Left cardiac atrium (tissue), 4 donors: ENCODE data around the gene FRY. TPM values are rescaled to one million over a fixed set of nuclear protein-coding genes. Genes with fewer than 3 reads are reported as not detected.
A peak's percentile ranks its signal among the peaks of the same experiment; 100 is the strongest.

Source experiments
- ATAC-seq, 2 donors: fragments of 200-7000 bp; cut with Tn5 transposase; one replicate each; pipeline ENCODE4 v1.9.1; 2020; ENCODE audit warnings: mild to moderate bottlenecking in 2 of 2, moderate library complexity in 2 of 2
- DNase-seq: peaks from one replicate; pipeline ENCODE4 v3.0.0-alpha.2; 2020
- intact Hi-C, 2 donors: fragments of 100-400 bp; cut with DNase I; formaldehyde crosslinking; loops; one replicate each; pipeline versions ENCODE4 v1.14.1 to v1.15.1; 2022 to 2023
- total RNA-seq, 2 donors: library from RNA; stranded (reverse); fragmentation: NEBNext Ultra II Directional; extraction: Animal tissue kit (Norgen Biotek cat#: 25700); gene quantifications; one replicate each; pipeline ENCODE4 v1.2.1, GENCODE V29; 2021
- donor health status: DM: no; HTN: yes; CAD: no.
- donor health status: DM: no; HTN: yes; CAD: no; lungs with severe emphysema.
- donor health status: DM: yes; HTN: yes; CAD: no.
- donor health status: Dilated cardiomyopathy.

Gene FRY
- total RNA-seq, 2 donors from 2014 or later = 91.1 to 93.5 TPM

DNA sequence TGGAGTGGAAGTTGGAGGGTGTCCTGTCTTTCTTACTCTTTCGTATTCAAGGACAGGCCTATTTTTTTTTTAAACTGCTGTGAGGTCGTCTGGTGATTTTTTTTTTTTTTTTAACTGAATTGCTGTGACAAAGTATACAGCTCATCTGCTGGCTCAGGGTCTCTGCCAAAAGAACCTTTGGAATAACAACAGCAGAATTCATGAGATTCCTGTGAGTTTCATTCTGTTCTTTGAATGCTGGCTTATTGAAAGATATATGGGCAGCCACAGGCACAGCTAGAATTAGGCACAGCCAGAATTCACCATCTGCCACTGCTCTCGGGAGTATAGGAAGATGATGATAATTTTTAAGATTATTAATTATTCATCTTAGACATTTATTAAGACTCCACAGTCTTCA is 21.4 kb upstream of the FRY start:
- DNase-seq = no peak
- intact Hi-C loops = loop anchor here in 1 of 2 donors (10.0 kb wide), 1 partner anchor 305 kb away; the partner anchor contains the start of genes BRCA2 and ZAR1L
- ATAC-seq = no peak

DNA sequence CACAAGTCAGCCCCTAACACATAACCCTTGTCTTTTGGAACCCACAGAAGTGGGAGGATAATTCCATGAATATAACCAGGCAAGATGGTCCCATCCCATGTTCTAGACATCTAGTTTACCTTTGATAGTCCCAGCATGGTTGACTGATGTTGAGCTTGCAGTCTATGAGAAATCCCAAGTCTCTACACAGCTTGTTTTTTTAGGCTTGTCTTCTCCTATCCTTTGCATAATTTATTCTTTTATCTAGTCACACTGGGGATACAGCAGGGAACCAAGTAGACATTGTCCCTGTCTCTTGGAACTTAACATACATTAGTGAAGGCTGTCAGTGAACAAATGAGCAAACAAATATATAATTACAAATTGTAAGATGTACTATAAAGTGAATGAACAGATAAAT is 19.6 kb upstream of the FRY start:
- DNase-seq (no peak), ATAC-seq (no peak)
- intact Hi-C loops = loop anchor here in 1 of 2 donors (10.0 kb wide), 1 partner anchor 303 kb away; the partner anchor contains the start of genes BRCA2 and ZAR1L

GRCh38 chr13:32013181-32013580 is 18.4 kb upstream of the FRY start:
- intact Hi-C loops = loop anchor here in 1 of 2 donors (10.0 kb wide), 1 partner anchor 302 kb away; the partner anchor contains the start of genes BRCA2 and ZAR1L
- no peak for DNase-seq
- ATAC-seq = no peak

- intact Hi-C loops = loop anchor here (5.0 to 10.0 kb wide), 2 partner anchors 296 to 299 kb away; partner anchors contain the start of genes BRCA2 (in 1 of the 2) and ZAR1L (in 1 of the 2)
- ATAC-seq (no peak), DNase-seq (no peak)
These were observed 15.5 kb upstream of the FRY start for GRCh38 chr13:32016119-32016518.

DNA sequence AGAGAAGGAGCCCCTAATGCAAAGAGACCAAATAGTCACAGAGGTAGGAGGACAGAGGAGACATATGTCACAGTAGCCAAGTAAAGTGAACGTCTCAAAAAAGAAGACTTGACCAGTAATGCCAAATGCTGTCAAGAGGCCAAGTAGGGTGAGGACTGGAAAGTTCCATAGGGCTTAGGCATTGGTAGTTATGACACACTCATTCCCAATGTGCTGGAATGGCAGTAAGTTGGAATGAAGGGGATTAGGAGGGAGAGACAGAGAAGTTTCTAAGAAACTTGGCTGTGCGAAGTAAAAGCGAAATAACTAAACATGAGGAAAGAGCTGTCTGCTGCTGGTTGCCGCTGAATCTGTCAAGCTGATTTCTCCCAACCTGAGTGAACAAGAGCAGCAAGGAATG is 14.9 kb upstream of the FRY start:
- ATAC-seq (peak in 1 of 2 donors; percentile 31), DNase-seq (no peak)
- intact Hi-C loops = loop anchor here (5.0 to 10.0 kb wide), 2 partner anchors 296 to 298 kb away; partner anchors contain the start of genes BRCA2 (in 1 of the 2) and ZAR1L (in 1 of the 2)

DNA sequence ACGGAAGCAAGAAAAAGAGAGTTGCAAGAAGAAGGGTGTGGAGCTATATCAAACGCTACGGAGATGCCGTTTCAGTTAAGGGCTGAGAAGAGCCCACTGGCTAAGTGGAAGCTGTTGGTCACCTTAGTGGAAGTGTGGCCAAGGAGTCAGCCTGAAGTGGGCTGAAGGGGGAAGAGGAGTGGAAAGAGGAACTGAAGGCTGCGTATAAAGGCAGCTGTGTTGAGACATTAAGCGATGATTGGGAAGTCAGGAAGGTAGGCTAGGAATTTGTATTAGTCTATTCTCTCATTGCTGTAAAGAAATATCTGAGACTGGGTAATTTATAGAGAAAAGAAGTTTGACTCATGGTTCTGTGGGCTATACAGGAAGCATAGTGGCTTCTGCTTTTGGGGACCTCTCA is 14.1 kb upstream of the FRY start:
- no peak for DNase-seq
- intact Hi-C loops = loop anchor here (5.0 to 10.0 kb wide), 2 partner anchors 295 to 297 kb away; partner anchors contain the start of genes BRCA2 (in 1 of the 2) and ZAR1L (in 1 of the 2)
- no peak for ATAC-seq

- peak; percentile 46 for DNase-seq
- intact Hi-C loops = loop anchor here (5.0 to 10.0 kb wide), 3 partner anchors 55 to 295 kb away; partner anchors contain the start of genes BRCA2 (in 1 of the 2) and ZAR1L (in 1 of the 2)
- peak; percentile 49 to 66 for ATAC-seq
These were observed 11.9 kb upstream of the FRY start for GRCh38 chr13:32019612-32020233.

DNA sequence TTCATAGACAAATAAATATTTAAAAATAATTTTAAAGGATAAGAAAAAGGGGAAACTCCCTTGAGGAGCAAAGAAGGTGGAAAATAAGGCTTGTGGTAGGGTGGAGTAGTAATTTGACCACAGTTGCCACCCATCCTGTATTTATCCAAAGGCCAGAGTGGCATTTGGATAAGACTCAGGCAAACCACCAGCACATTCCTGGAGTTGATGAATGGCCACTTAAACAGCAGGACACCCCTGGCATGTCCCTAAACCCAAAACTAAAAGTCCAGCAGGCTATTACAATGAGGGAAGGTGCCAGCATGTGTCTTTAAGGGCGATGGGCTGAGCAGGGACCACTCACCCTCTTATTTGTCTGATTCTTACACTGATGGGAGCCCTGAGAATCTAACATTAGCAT is 9.8 kb upstream of the FRY start:
- intact Hi-C loops = loop anchor here in 1 of 2 donors (10.0 kb wide), 1 partner anchor 53 kb away; no protein-coding TSS in a partner anchor
- peak; percentile 58 to 67 for ATAC-seq
- DNase-seq = no peak

- DNase-seq (no peak), ATAC-seq (peak; percentile 82 to 94)
- intact Hi-C loops = loop anchor here in 1 of 2 donors (10.0 kb wide), 1 partner anchor 52 kb away; no protein-coding TSS in a partner anchor
These were observed 9.3 kb upstream of the FRY start for GRCh38 chr13:32022311-32022710.

DNA sequence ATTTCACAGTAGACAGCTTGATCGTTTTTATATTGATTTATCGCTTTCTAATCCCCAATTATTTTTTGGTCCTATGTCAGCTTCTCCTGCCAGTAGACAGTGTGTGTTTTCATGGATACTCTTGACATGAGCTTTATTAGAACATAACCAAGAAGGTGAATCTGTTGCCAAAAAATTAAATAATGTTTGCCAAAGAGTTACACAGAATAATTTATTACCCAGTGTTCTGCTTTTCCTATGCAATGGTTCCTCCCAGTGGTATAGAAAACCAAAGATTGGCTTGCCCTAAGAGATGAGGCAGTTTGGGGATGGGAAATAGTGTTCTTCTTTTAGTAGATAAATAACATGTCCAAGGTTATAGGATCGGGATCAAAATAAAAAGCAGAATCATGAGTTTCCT is 8.5 kb upstream of the FRY start:
- ATAC-seq (no peak), DNase-seq (no peak)
- intact Hi-C loops = loop anchor here in 1 of 2 donors (10.0 kb wide), 1 partner anchor 52 kb away; no protein-coding TSS in a partner anchor

DNA sequence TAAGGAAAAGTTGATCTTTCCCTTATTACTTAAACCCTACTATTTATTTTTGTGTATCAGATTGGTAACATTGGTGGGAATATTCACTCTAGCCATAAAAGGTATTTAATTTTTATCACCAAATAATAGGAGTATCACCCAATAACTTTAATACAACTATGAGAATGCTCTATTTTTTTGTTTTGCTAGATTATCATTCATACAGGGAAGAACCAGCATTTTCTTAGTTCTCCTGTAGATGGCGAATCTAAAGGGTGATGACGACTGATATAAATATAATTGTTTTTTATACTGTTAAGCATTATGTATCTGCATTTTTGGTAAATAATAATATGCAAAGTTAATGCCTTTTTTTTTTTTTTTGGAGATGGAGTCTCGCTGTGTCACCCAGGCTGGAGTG is 7.9 kb upstream of the FRY start:
- no peak for ATAC-seq
- intact Hi-C loops = loop anchor here in 1 of 2 donors (10.0 kb wide), 1 partner anchor 51 kb away; no protein-coding TSS in a partner anchor
- DNase-seq = no peak

- ATAC-seq (no peak), DNase-seq (no peak)
- intact Hi-C loops = loop anchor here in 1 of 2 donors (10.0 kb wide), 1 partner anchor 50 kb away; no protein-coding TSS in a partner anchor
These were observed 6.8 kb upstream of the FRY start for GRCh38 chr13:32024750-32025149.

- no peak for ATAC-seq
- intact Hi-C loops = loop anchor here in 1 of 2 donors (10.0 kb wide), 1 partner anchor 49 kb away; no protein-coding TSS in a partner anchor
These were observed 5.8 kb upstream of the FRY start for GRCh38 chr13:32025730-32026129.

GRCh38 chr13:32026623-32027022 is 5.0 kb upstream of the FRY start:
- ATAC-seq = no peak
- intact Hi-C loops = loop anchor here in 1 of 2 donors (10.0 kb wide), 1 partner anchor 48 kb away; no protein-coding TSS in a partner anchor
- DNase-seq = no peak

More at GRCh38 chr13:32025730-32026129, 5.8 kb upstream of the FRY start:
- DNase-seq = no peak

GRCh38 chr13:32028711-32029110 is 2.9 kb upstream of the FRY start:
- ATAC-seq = no peak
- intact Hi-C loops = loop anchor here in 1 of 2 donors (10.0 kb wide), 1 partner anchor 46 kb away; no protein-coding TSS in a partner anchor
- DNase-seq = no peak

DNA sequence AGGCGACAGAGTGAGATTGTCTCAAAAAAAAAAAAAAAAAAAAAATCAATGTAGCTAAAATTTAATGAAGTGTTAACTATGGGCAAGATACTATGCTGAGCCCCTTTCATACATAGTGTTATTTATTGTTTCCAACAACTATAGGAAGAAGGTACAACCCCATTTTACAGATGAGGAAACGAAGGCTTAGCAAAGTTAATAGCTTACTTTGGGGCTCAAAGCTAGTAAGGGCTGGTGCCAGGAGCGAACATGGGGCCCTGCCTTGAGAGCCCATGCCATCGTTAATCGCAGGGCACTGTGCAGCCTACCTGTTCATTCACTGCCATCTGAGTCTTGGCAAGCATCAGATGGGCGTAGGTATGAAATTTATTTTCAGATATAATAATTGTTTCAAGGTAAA is 1.9 kb upstream of the FRY start:
- intact Hi-C loops = loop anchor here in 1 of 2 donors (10.0 kb wide), 2 partner anchors 45 to 135 kb away; no protein-coding TSS in a partner anchor
- ATAC-seq (no peak), DNase-seq (no peak)

DNA sequence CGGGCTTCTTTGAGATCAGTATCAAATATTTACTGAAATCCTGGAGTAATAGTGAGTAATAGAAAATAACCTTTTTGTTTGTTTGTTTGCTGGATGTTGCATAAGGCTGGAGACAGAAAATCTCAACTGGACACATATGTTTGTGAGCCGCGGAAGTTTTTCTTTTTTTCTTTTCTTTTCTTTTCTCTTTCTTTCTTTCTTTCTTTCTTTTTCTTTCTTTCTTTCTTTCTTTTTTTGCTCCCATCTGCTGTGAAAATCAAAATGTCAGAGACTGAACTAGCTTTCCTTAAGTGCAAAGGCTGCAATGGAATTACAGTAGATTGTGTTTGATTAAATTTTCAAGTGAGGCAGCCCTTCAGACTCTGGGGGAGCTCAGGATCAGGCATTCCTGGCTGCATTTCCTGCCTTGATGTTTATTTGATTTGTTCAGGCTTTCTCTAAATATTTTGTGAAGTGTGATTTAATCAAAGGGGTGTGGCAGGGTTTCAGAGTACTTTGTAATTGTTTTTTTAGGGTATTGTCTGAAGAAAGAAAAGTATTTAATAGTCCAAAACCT is 319 bp downstream of the FRY start:
- intact Hi-C loops = loop anchor here in 1 of 2 donors (10.0 kb wide), 1 partner anchor 133 kb away; no protein-coding TSS in a partner anchor
- ATAC-seq (no peak), DNase-seq (no peak)

DNA sequence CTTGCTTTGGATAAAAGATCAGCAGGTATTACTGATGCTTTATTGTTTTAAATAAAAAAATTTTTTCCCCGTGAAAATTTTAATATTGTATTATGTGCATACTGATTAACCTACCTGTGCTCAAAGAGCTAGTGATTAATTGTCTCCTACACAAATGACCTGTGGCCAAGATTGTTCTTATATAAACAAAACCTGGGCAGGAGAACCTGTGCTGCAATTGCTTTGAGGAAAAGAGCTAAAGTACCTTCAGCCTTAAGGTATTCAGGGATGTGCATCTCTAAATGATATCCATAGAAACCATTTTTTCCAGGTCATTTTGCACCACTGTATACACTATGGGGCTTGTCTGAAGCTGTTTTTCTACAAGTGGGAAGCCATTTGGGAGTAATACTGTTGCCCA is 1.2 kb downstream of the FRY start:
- no peak for ATAC-seq
- intact Hi-C loops = loop anchor here in 1 of 2 donors (10.0 kb wide), 1 partner anchor 132 kb away; no protein-coding TSS in a partner anchor
- no peak for DNase-seq

- DNase-seq (no peak), ATAC-seq (no peak)
- intact Hi-C loops = loop anchor here in 1 of 2 donors (10.0 kb wide), 1 partner anchor 131 kb away; no protein-coding TSS in a partner anchor
These were observed 2.2 kb downstream of the FRY start for GRCh38 chr13:32033744-32034143.
